Measurements from ENCODE around the gene UNC13C.

UNC13C gene

GRCh38 chr15:54566654-54567053, 588.4 kb downstream of the UNC13C start:
- H3K27me3 ChIP-seq (ENCODE audit: insufficient read depth, low read length) = no peaks in the 10 kb centered on the region
- no peak overlapping the region for H2BK120ac ChIP-seq (ENCODE audit: insufficient read depth, low read length, poor library complexity)
- no peak overlapping the region for H2BK5ac ChIP-seq (ENCODE audit: low read depth, low read length, poor library complexity)
- no peak overlapping the region for H3K4ac ChIP-seq (ENCODE audit: low read depth, low read length)
- H3K9ac ChIP-seq (ENCODE audit: low read length) = no peak overlapping the region
- H3K27ac ChIP-seq (ENCODE audit: low read depth, low read length) = no peak overlapping the region
- H2AFZ ChIP-seq (ENCODE audit: insufficient read depth, low read length, poor library complexity) = no peak overlapping the region
- H3K4me1 ChIP-seq (ENCODE audit: control insufficient read depth in 1 of 2, insufficient read depth in 2 of 2, low read length in 2 of 2) = no peaks in the 10 kb centered on the region
- no peak overlapping the region for H3K18ac ChIP-seq (ENCODE audit: low read length)
- H2AK5ac ChIP-seq (ENCODE audit: low read length) = no peak overlapping the region
- no peak overlapping the region for H4K91ac ChIP-seq (ENCODE audit: low read depth, low read length)
- no peaks in the 10 kb centered on the region for H3K79me1 ChIP-seq (ENCODE audit: low read length)
- no peak overlapping the region for H2BK12ac ChIP-seq (ENCODE audit: low read length)
- no peaks in the 10 kb centered on the region for H3K79me2 ChIP-seq (ENCODE audit: control insufficient read depth, insufficient read depth, low read length, poor library complexity)
- no peak overlapping the region for H4K8ac ChIP-seq (ENCODE audit: low read depth, low read length)
- no peaks in the 10 kb centered on the region for H3K36me3 ChIP-seq (ENCODE audit: control insufficient read depth in 1 of 2, insufficient read depth in 2 of 2, low read length in 2 of 2)
- no peak overlapping the region for H3K4me2 ChIP-seq (ENCODE audit: low read length)
- WGBS (ENCODE audit: extremely low coverage, insufficient coverage, insufficient read length) = no CpG with 5 or more reads among the region's 5 CpGs
- no peak overlapping the region for H3K14ac ChIP-seq (ENCODE audit: low read length)
- no peaks in the 10 kb centered on the region for H3K9me3 ChIP-seq (ENCODE audit: insufficient read depth, low read depth, low read length)
- no peak for DNase-seq
- H3K4me3 ChIP-seq (ENCODE audit: low read depth, low read length) = no peak overlapping the region
- no peak overlapping the region for H3K23ac ChIP-seq (ENCODE audit: low read length)
- H4K12ac ChIP-seq (ENCODE audit: low read depth, low read length) = no peak overlapping the region

- Histone ChIP-seq H3K4me3 (ENCODE audit: low read depth, low read length) (no peak overlapping the region), H2BK5ac (ENCODE audit: low read depth, low read length, poor library complexity) (no peak overlapping the region), H2AK5ac (ENCODE audit: low read length) (no peak overlapping the region), H2BK12ac (ENCODE audit: low read length) (no peak overlapping the region), H4K91ac (ENCODE audit: low read depth, low read length) (no peak overlapping the region), H3K79me1 (ENCODE audit: low read length) (no peaks in the 10 kb centered on the region), H3K79me2 (ENCODE audit: control insufficient read depth, insufficient read depth, low read length, poor library complexity) (no peaks in the 10 kb centered on the region), H3K4ac (ENCODE audit: low read depth, low read length) (no peak overlapping the region), H3K4me2 (ENCODE audit: low read length) (no peak overlapping the region), H3K4me1 (ENCODE audit: control insufficient read depth in 1 of 2, insufficient read depth in 2 of 2, low read length in 2 of 2) (no peaks in the 10 kb centered on the region), H4K12ac (ENCODE audit: low read depth, low read length) (no peak overlapping the region), H3K9ac (ENCODE audit: low read length) (no peak overlapping the region), H3K27ac (ENCODE audit: low read depth, low read length) (no peak overlapping the region), H2AFZ (ENCODE audit: insufficient read depth, low read length, poor library complexity) (no peak overlapping the region), H4K8ac (ENCODE audit: low read depth, low read length) (no peak overlapping the region), H3K36me3 (ENCODE audit: control insufficient read depth in 1 of 2, insufficient read depth in 2 of 2, low read length in 2 of 2) (no peaks in the 10 kb centered on the region), H2BK120ac (ENCODE audit: insufficient read depth, low read length, poor library complexity) (no peak overlapping the region), H3K9me3 (ENCODE audit: insufficient read depth, low read depth, low read length) (no peaks in the 10 kb centered on the region), H3K23ac (ENCODE audit: low read length) (no peak overlapping the region), H3K27me3 (ENCODE audit: insufficient read depth, low read length) (no peaks in the 10 kb centered on the region), H3K14ac (ENCODE audit: low read length) (no peak overlapping the region), H3K18ac (ENCODE audit: low read length) (no peak overlapping the region)
- no peak for DNase-seq
- no CpG with 5 or more reads among the region's 2 CpGs for WGBS (ENCODE audit: extremely low coverage, insufficient coverage, insufficient read length)
These were observed 589.3 kb downstream of the UNC13C start for GRCh38 chr15:54567408-54568035.

- no peak overlapping the region for H3K4ac ChIP-seq (ENCODE audit: low read depth, low read length)
- no CpG with 5 or more reads among the region's 1 CpG for WGBS (ENCODE audit: extremely low coverage, insufficient coverage, insufficient read length)
- no peaks in the 10 kb centered on the region for H3K79me2 ChIP-seq (ENCODE audit: control insufficient read depth, insufficient read depth, low read length, poor library complexity)
- H4K91ac ChIP-seq (ENCODE audit: low read depth, low read length) = no peak overlapping the region
- H3K23ac ChIP-seq (ENCODE audit: low read length) = no peak overlapping the region
- H3K36me3 ChIP-seq (ENCODE audit: control insufficient read depth in 1 of 2, insufficient read depth in 2 of 2, low read length in 2 of 2) = no peaks in the 10 kb centered on the region
- no peak overlapping the region for H3K4me2 ChIP-seq (ENCODE audit: low read length)
- no peaks in the 10 kb centered on the region for H3K79me1 ChIP-seq (ENCODE audit: low read length)
- H3K9me3 ChIP-seq (ENCODE audit: insufficient read depth, low read depth, low read length) = no peaks in the 10 kb centered on the region
- H2AFZ ChIP-seq (ENCODE audit: insufficient read depth, low read length, poor library complexity) = no peak overlapping the region
- no peak overlapping the region for H2BK5ac ChIP-seq (ENCODE audit: low read depth, low read length, poor library complexity)
- no peak overlapping the region for H4K8ac ChIP-seq (ENCODE audit: low read depth, low read length)
- H3K14ac ChIP-seq (ENCODE audit: low read length) = no peak overlapping the region
- H3K18ac ChIP-seq (ENCODE audit: low read length) = no peak overlapping the region
- no peak overlapping the region for H3K27ac ChIP-seq (ENCODE audit: low read depth, low read length)
- no peaks in the 10 kb centered on the region for H3K27me3 ChIP-seq (ENCODE audit: insufficient read depth, low read length)
- no peak overlapping the region for H2BK120ac ChIP-seq (ENCODE audit: insufficient read depth, low read length, poor library complexity)
- no peak for DNase-seq
- H3K9ac ChIP-seq (ENCODE audit: low read length) = no peak overlapping the region
- H3K4me1 ChIP-seq (ENCODE audit: control insufficient read depth in 1 of 2, insufficient read depth in 2 of 2, low read length in 2 of 2) = no peaks in the 10 kb centered on the region
- no peak overlapping the region for H2AK5ac ChIP-seq (ENCODE audit: low read length)
- H2BK12ac ChIP-seq (ENCODE audit: low read length) = no peak overlapping the region
- H4K12ac ChIP-seq (ENCODE audit: low read depth, low read length) = no peak overlapping the region
- no peak overlapping the region for H3K4me3 ChIP-seq (ENCODE audit: low read depth, low read length)
These were observed 590.1 kb downstream of the UNC13C start for GRCh38 chr15:54568381-54568780.

GRCh38 chr15:54571576-54571975, 593.3 kb downstream of the UNC13C start:
- Histone ChIP-seq H3K79me2 (ENCODE audit: control insufficient read depth, insufficient read depth, low read length, poor library complexity) (no peaks in the 10 kb centered on the region), H3K9ac (ENCODE audit: low read length) (no peak overlapping the region), H4K91ac (ENCODE audit: low read depth, low read length) (no peak overlapping the region), H2BK12ac (ENCODE audit: low read length) (no peak overlapping the region), H4K8ac (ENCODE audit: low read depth, low read length) (no peak overlapping the region), H3K14ac (ENCODE audit: low read length) (no peak overlapping the region), H3K27ac (ENCODE audit: low read depth, low read length) (no peak overlapping the region), H3K23ac (ENCODE audit: low read length) (no peak overlapping the region), H3K18ac (ENCODE audit: low read length) (no peak overlapping the region), H3K27me3 (ENCODE audit: insufficient read depth, low read length) (no peaks in the 10 kb centered on the region), H3K9me3 (ENCODE audit: insufficient read depth, low read depth, low read length) (no peaks in the 10 kb centered on the region), H3K79me1 (ENCODE audit: low read length) (no peaks in the 10 kb centered on the region), H2AK5ac (ENCODE audit: low read length) (no peak overlapping the region), H3K4me2 (ENCODE audit: low read length) (no peak overlapping the region), H2BK5ac (ENCODE audit: low read depth, low read length, poor library complexity) (no peak overlapping the region), H3K36me3 (ENCODE audit: control insufficient read depth in 1 of 2, insufficient read depth in 2 of 2, low read length in 2 of 2) (no peaks in the 10 kb centered on the region), H2AFZ (ENCODE audit: insufficient read depth, low read length, poor library complexity) (no peak overlapping the region), H4K12ac (ENCODE audit: low read depth, low read length) (no peak overlapping the region), H2BK120ac (ENCODE audit: insufficient read depth, low read length, poor library complexity) (no peak overlapping the region), H3K4me1 (ENCODE audit: control insufficient read depth in 1 of 2, insufficient read depth in 2 of 2, low read length in 2 of 2) (no peaks in the 10 kb centered on the region), H3K4me3 (ENCODE audit: low read depth, low read length) (no peak overlapping the region), H3K4ac (ENCODE audit: low read depth, low read length) (no peak overlapping the region)
- WGBS (ENCODE audit: extremely low coverage, insufficient coverage, insufficient read length) = no CpG with 5 or more reads among the region's 1 CpG
- DNase-seq = no peak

Measured in trophoblast cell (in vitro differentiated cells and primary cell).